SK-N-SH (cell line): Measurements from ENCODE around the gene TMEM196. TPM values are rescaled to one million over a fixed set of nuclear protein-coding genes. Genes with fewer than 3 reads are reported as not detected.

Source experiments
- CTCF ChIA-PET: fragments of 300-600, 350-600 bp; formaldehyde crosslinking; extraction: SDS; loops from one replicate; lab custom pipeline; 2021; lab: Yijun Ruan, JAX
- POLR2A ChIA-PET: fragments of 350-600 bp; sonication (Branson Sonifier 250); formaldehyde crosslinking; extraction: SDS; loops from one replicate; lab custom pipeline; 2020; ENCODE audit warnings: antibody characterized with exemption, inconsistent platforms; lab: Yijun Ruan, JAX
- DNase-seq: peaks from one replicate; pipeline ENCODE4 v3.0.0; 2012
- H2AFZ ChIP-seq: fragments of 200-600 bp; sonication (generic); 2 replicates; pipeline ENCODE4 v1.8.1; 2016; ENCODE audit warnings: antibody characterized with exemption, mild to moderate bottlenecking, low read depth
- H3F3A ChIP-seq: fragments of 200-600 bp; sonication (generic); replicated peaks from 2 replicates; pipeline ENCODE3; 2016; ENCODE audit warnings: antibody characterized with exemption, mild to moderate bottlenecking; ENCODE audit not compliant: insufficient read depth
- H3K27ac ChIP-seq, 2 experiments: fragments of 200-500 bp in 1 of 2; fragments of 200-600 bp in 1 of 2; sonication (Bioruptor generic) in 1 of 2; sonication (generic), shearing (Covaris generic) in 1 of 2; 2 replicates each; pipeline versions ENCODE4 v1.5.1 to v1.6.1; 2014 to 2016; ENCODE audit warnings: low read depth in 2 of 2, inconsistent platforms in 1 of 2, low read length in 1 of 2, mild to moderate bottlenecking in 1 of 2, mixed read lengths in 1 of 2
- H3K27me3 ChIP-seq: fragments of 200-600 bp; sonication (generic), shearing (Covaris generic); 2 replicates; pipeline ENCODE4 v1.6.1; 2016; ENCODE audit warnings: mixed run types; ENCODE audit not compliant: insufficient read depth
- H3K36me3 ChIP-seq, 2 experiments: fragments of 200-500 bp in 1 of 2; fragments of 200-600 bp in 1 of 2; sonication (Bioruptor generic) in 1 of 2; sonication (generic) in 1 of 2; replicated peaks in 1 of 2; 2 replicates each; pipeline versions ENCODE3 to v1.5.1; 2014 to 2016; ENCODE audit warnings: low read length in 1 of 2, mild to moderate bottlenecking in 1 of 2; ENCODE audit not compliant: insufficient read depth in 2 of 2, control insufficient read depth in 1 of 2
- H3K4me1 ChIP-seq, 2 experiments: fragments of 200-500 bp in 1 of 2; fragments of 200-600 bp in 1 of 2; sonication (Bioruptor generic) in 1 of 2; sonication (generic), shearing (Covaris generic) in 1 of 2; 2 replicates each; pipeline versions ENCODE4 v1.5.1 to v1.6.1; 2014 to 2016; ENCODE audit warnings: low read depth in 1 of 2, low read length in 1 of 2, mixed run types in 1 of 2; ENCODE audit not compliant: insufficient read depth in 2 of 2, control insufficient read depth in 1 of 2
- H3K4me2 ChIP-seq: fragments of 200-600 bp; sonication (generic), shearing (Covaris generic); 2 replicates; pipeline ENCODE4 v1.6.1; 2017; ENCODE audit warnings: mixed run types
- H3K4me3 ChIP-seq, 2 experiments: fragments of 200-500 bp in 1 of 2; fragments of 200-600 bp in 1 of 2; sonication (Bioruptor generic) in 1 of 2; sonication (generic), shearing (Covaris generic) in 1 of 2; 2 replicates each; pipeline versions ENCODE4 v1.5.1 to v1.8.1; 2014 to 2016; ENCODE audit warnings: low read depth in 2 of 2, inconsistent platforms in 1 of 2, low read length in 1 of 2, mild to moderate bottlenecking in 1 of 2, mixed read lengths in 1 of 2, moderate library complexity in 1 of 2
- H3K79me2 ChIP-seq: fragments of 200-600 bp; sonication (generic); 2 replicates; pipeline ENCODE4 v1.8.1; 2017; ENCODE audit warnings: mild to moderate bottlenecking; ENCODE audit not compliant: insufficient read depth
- H3K9ac ChIP-seq: fragments of 200-600 bp; sonication (generic); 2 replicates; pipeline ENCODE4 v1.6.1; 2017; ENCODE audit warnings: mixed run types
- H3K9me2 ChIP-seq: fragments of 200-600 bp; sonication (generic); 2 replicates; pipeline ENCODE4 v1.6.1; 2017; ENCODE audit warnings: mixed run types
- H3K9me3 ChIP-seq: fragments of 200-600 bp; sonication (generic); 2 replicates; pipeline ENCODE4 v1.6.1; 2017; ENCODE audit warnings: mixed run types, mild to moderate bottlenecking, moderate library complexity
- H4K20me1 ChIP-seq: fragments of 200-600 bp; sonication (generic); 2 replicates; pipeline ENCODE4 v1.6.1; 2017; ENCODE audit warnings: mild to moderate bottlenecking, mixed run types; ENCODE audit not compliant: insufficient read depth
- EZH2phosphoT487 ChIP-seq: fragments of 200-600 bp; sonication (generic); IDR thresholded peaks from 2 replicates; pipeline ENCODE4 v1.6.1; 2017; ENCODE audit warnings: low read depth, mixed run types, mild to moderate bottlenecking, antibody characterized with exemption, moderate library complexity, borderline replicate concordance
- FOXM1 ChIP-seq: IDR thresholded peaks from 2 replicates; pipeline ENCODE4 v1.4.0; 2012; ENCODE audit warnings: low read depth, mild to moderate bottlenecking
- GABPA ChIP-seq: IDR thresholded peaks from 2 replicates; pipeline ENCODE4 v1.4.0; 2012; ENCODE audit warnings: low read depth, mild to moderate bottlenecking
- GATA2 ChIP-seq: sonication (generic); formaldehyde crosslinking; IDR thresholded peaks from 2 replicates; pipeline ENCODE4 v1.5.0; 2020; ENCODE audit warnings: mild to moderate bottlenecking, missing genetic modification reagents
- JUND ChIP-seq: IDR thresholded peaks from 2 replicates; pipeline ENCODE4 v1.4.0; 2012
- MEF2A ChIP-seq: IDR thresholded peaks from 2 replicates; pipeline ENCODE4 v1.4.0; 2012; ENCODE audit warnings: low read depth, borderline replicate concordance
- MXI1 ChIP-seq: IDR thresholded peaks from 2 replicates; pipeline ENCODE4 v1.6.1; 2012; ENCODE audit warnings: mild to moderate bottlenecking, low read depth, low read length, improper control_type of control experiment
- NRF1 ChIP-seq: IDR thresholded peaks from 2 replicates; pipeline ENCODE4 v1.6.1; 2012; ENCODE audit warnings: low read depth, mild to moderate bottlenecking, low read length
- POLR2AphosphoS5 ChIP-seq: IDR thresholded peaks from 2 replicates; pipeline ENCODE4 v1.6.1; 2012; ENCODE audit warnings: low read depth, low read length
- RAD21 ChIP-seq: IDR thresholded peaks from 2 replicates; pipeline ENCODE4 v1.6.1; 2012; ENCODE audit warnings: mild to moderate bottlenecking, low read length
- REST ChIP-seq: IDR thresholded peaks from 2 replicates; pipeline ENCODE4 v1.6.1; 2012; ENCODE audit warnings: mild to moderate bottlenecking, low read depth, low read length, moderate library complexity
- RXRA ChIP-seq: IDR thresholded peaks from 2 replicates; pipeline ENCODE4 v1.4.0; 2012; ENCODE audit warnings: low read depth, mild to moderate bottlenecking, borderline replicate concordance
- SMC3 ChIP-seq: IDR thresholded peaks from 2 replicates; pipeline ENCODE4 v1.6.1; 2012; ENCODE audit warnings: low read depth, low read length, improper control_type of control experiment
- TCF12 ChIP-seq: IDR thresholded peaks from 2 replicates; pipeline ENCODE4 v1.4.0; 2012
- TEAD4 ChIP-seq: IDR thresholded peaks from 2 replicates; pipeline ENCODE4 v1.4.0; 2012; ENCODE audit warnings: mild to moderate bottlenecking, borderline replicate concordance; ENCODE audit not compliant: insufficient read depth
- USF2 ChIP-seq: fragments of 150-350 bp; IDR thresholded peaks from 2 replicates; pipeline ENCODE4 v1.6.1; 2017; ENCODE audit warnings: antibody characterized with exemption, low read length, low read depth, borderline replicate concordance
- YY1 ChIP-seq: IDR thresholded peaks from 2 replicates; pipeline ENCODE4 v1.4.0; 2012; ENCODE audit warnings: low read depth, mild to moderate bottlenecking
- ZBTB33 ChIP-seq: IDR thresholded peaks from 2 replicates; pipeline ENCODE4 v1.4.0; 2012; ENCODE audit warnings: low read depth, borderline replicate concordance
- WGBS: methylation state at CpG from one replicate; pipeline ENCODE4 v1.1.6; 2017; ENCODE audit warnings: low lambda C conversion rate; 5-methylcytosine and 5-hydroxymethylcytosine counted together
- polyA plus RNA-seq, 3 experiments: library from polyadenylated mRNA; depleted of rRNA; stranded (reverse); fragments of >200 nt; gene quantifications; 2 replicates each; pipeline ENCODE4 v1.2.3, GENCODE V29; 2012
- TF ChIP-seq, protein P1 (sequence below): IDR thresholded peaks from 2 replicates; pipeline ENCODE4 v1.4.0; 2012; ENCODE audit warnings: low read depth
- TF ChIP-seq, protein P2 (sequence below): fragments of 200-600 bp; sonication (generic); IDR thresholded peaks from 2 replicates; pipeline ENCODE4 v1.6.1; 2017; ENCODE audit warnings: antibody characterized with exemption, mild to moderate bottlenecking, moderate library complexity

Gene TMEM196
- polyA plus RNA-seq, 1 of the 3 experiments (the other 2 are of a cell fraction) = not detected

GRCh38 chr7:19713676-19714075, 59.7 kb downstream of the TMEM196 start:
- ChIA-PET POLR2A (no interaction called here), CTCF (interaction anchor here (0.6 to 7.5 kb wide), 53 partner anchors 8 to 1542 kb away, joined by 3 to 153 read pairs (median 4); partner anchors contain the start of genes ITGB8 and TMEM196)
- no peaks in the 10 kb centered on the region for H3K9me3 ChIP-seq
- TF ChIP-seq FOXM1 (no peak), EZH2phosphoT487 (no peak), MEF2A (no peak), GATA2 (CRISPR knock-in tag) (no peak), YY1 (no peak), MXI1 (no peak), NRF1 (no peak), TCF12 (no peak), REST (no peak), POLR2AphosphoS5 (no peak), SMC3 (peak; percentile 70), RAD21 (peak; percentile 70), JUND (no peak), GABPA (no peak), USF2 (no peak), ZBTB33 (no peak), TEAD4 (no peak), RXRA (no peak)
- TF ChIP-seq, protein P1, sequence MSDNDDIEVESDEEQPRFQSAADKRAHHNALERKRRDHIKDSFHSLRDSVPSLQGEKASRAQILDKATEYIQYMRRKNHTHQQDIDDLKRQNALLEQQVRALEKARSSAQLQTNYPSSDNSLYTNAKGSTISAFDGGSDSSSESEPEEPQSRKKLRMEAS = no peak
- TF ChIP-seq, protein P2, sequence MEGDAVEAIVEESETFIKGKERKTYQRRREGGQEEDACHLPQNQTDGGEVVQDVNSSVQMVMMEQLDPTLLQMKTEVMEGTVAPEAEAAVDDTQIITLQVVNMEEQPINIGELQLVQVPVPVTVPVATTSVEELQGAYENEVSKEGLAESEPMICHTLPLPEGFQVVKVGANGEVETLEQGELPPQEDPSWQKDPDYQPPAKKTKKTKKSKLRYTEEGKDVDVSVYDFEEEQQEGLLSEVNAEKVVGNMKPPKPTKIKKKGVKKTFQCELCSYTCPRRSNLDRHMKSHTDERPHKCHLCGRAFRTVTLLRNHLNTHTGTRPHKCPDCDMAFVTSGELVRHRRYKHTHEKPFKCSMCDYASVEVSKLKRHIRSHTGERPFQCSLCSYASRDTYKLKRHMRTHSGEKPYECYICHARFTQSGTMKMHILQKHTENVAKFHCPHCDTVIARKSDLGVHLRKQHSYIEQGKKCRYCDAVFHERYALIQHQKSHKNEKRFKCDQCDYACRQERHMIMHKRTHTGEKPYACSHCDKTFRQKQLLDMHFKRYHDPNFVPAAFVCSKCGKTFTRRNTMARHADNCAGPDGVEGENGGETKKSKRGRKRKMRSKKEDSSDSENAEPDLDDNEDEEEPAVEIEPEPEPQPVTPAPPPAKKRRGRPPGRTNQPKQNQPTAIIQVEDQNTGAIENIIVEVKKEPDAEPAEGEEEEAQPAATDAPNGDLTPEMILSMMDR = peak; percentile 86
- H4K20me1 ChIP-seq = no peaks in the 10 kb centered on the region
- peaks cover under 1% of the 10 kb centered on the region for H3K79me2 ChIP-seq
- DNase-seq = peak; percentile 15
- H3F3A ChIP-seq = no peaks in the 10 kb centered on the region
- no peak overlapping the region for H3K27ac ChIP-seq
- H3K9ac ChIP-seq = no peak overlapping the region
- no peak overlapping the region for H3K4me2 ChIP-seq
- WGBS = 8% methylated on average over 1 of the region's 1 CpG
- H3K4me1 ChIP-seq = peaks cover 0 to 4% of the 10 kb centered on the region in 2 experiments; a peak in 1 of 4 replicates
- no peak overlapping the region for H3K4me3 ChIP-seq
- no peaks in the 10 kb centered on the region for H3K9me2 ChIP-seq
- no peaks in the 10 kb centered on the region for H3K36me3 ChIP-seq
- peak overlapping the region; percentile 11; the same call in 1 of the 2 replicates for H2AFZ ChIP-seq
- H3K27me3 ChIP-seq = no peaks in the 10 kb centered on the region
